Measurements from ENCODE around the gene RNF130.

DNA sequence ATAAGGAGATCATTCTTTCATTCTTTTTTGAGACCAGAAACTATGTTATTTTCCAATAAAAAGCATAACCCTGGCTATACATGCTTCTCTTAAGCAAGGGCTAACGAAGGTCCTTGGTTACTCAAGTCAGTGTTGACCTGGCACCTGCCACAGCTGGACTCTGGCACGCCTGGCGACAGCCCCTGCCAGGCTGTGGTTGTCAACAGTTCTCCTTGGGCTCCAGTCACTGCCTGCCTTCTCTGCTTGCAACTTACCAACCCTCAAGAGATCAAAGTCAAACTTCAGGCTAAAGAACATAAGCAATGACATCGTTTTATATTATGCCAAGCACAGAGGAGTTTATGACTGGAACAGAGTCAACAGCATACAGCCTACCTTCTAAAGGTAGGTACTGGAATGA is 102.4 kb downstream of the RNF130 start:
- TF ChIP-seq CREB1 (IDR thresholded peaks at IDR 0.05; ENCODE audit: low read depth), result no peak
- TF ChIP-seq RAD21 (IDR thresholded peaks at IDR 0.05; ENCODE audit: low read depth), result no peak
- TF ChIP-seq EP300 (IDR thresholded peaks at IDR 0.05; ENCODE audit: borderline replicate concordance), result no peak
- no peak for TF ChIP-seq NFIC (IDR thresholded peaks at IDR 0.05)
